HG03175 (cell line): ENCODE measurements around the gene RABGGTA.
"Not testable (repeated sequence)": the region's sequence is repeated elsewhere in the genome, so short reads cannot be mapped to it uniquely, and the experiment has no call there.

Source experiments
- ATAC-seq: cut with Tn5 transposase; IDR thresholded peaks from one replicate; pipeline ENCODE4 v1.9.1; 2021; ENCODE audit warnings: mild to moderate bottlenecking, moderate library complexity; ENCODE audit not compliant: unreplicated experiment

The RABGGTA gene

GRCh38 chr14:24222987-24223386 is 48.4 kb downstream of the RABGGTA start:
- not testable (repeated sequence) for ATAC-seq

GRCh38 chr14:24219521-24219920 is 51.9 kb downstream of the RABGGTA start:
- no peak for ATAC-seq

DNA sequence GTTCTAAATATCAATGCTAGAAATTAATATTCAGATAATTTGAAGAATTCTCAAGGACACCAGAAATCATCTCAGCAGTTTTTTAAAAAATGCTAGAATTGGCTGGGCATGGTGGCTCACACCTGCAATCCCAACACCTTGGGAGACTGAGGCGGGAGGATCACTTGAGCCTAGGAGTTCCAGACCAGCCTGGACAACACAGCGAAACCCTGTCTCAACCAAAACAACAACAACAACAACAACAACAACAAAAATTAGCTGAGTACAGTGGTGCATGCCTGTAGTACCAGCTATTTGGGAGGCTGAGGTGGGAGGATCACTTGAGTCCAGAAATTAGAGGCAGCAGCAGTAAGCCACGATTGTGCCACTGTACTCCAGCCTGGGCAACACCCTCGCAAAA is 52.3 kb downstream of the RABGGTA start:
- no peak for ATAC-seq

DNA sequence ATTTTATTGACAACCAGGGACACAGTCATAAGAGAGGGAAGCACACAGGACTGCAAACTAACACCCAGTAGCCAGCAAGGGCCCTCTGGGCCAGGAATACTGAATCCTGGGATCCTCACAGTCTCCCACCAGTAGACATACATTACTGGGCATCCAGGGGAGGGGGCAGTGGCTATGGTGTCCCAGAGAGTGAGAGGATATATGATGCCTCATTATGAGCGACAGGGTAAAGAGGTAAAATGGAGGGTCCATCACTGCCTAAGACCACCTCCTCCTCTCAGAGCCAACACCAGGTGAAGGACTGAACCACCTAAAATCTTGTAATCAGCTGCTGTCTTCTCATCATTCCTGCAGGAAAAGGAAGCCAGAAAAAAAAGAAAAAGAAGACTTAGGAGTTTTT is 54.5 kb downstream of the RABGGTA start:
- ATAC-seq, result not testable (repeated sequence)

DNA sequence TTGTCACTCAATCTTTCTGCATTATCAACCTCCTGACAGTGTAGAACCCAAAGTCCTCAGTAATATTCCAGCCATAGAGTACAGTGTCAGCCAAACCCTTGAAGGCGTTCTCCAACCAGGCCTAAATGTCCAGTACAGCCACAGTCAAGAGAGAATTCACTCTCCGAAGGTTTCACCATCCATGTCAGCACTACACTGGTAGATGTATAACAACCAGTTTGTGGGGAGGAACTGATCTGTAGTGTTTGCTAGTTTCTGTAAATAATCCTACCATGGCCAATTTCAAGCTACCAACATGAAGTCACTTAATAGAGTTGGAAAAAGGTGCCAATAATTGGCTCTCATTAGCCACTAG is 55.1 kb downstream of the RABGGTA start:
- no peak for ATAC-seq
